HTERT RPE-1 (cell line): ENCODE results near the gene ZBTB45.
"Not testable (repeated sequence)": the region's sequence is repeated elsewhere in the genome, so short reads cannot be mapped to it uniquely, and the experiment has no call there.

Source experiments
- in situ Hi-C: fragments of 300-500 bp; cut with MboI; formaldehyde crosslinking; loops from 4 replicates; pipeline ENCODE4 v1.14.3; 2020; ENCODE audit warnings: low sequenced_read_pairs

Gene ZBTB45

DNA sequence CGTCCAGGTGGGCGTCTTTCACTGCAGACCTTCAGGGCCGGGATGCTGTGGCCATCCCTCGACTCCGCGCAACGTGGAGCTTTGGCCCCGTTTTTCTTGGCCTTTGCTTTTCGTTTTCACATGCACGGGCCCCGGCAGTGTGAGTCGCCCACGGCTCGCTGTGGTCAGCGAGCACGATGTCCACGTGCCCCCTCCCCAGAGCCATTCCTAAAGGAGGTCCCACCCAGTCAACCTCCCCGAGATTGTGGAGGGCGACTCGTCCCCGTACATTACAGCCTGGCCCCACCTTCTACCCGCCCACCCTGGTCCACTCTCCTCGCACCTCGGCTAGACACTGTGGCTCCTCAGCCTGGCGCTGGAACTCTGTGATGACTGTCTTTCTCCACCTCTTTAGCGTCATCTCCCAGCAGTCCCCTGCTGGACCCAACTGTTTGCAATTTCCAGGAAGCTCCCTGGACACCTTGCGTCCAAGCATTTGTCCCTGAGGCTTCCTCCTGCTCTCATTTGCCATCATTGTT, 43.1 kb downstream of the ZBTB45 start:
- in situ Hi-C loops: no loop called here

- in situ Hi-C loops: no loop called here
Observed at GRCh38 chr19:58475714-58476497, 43.7 kb downstream of the ZBTB45 start, which contains the start of gene ZNF446. TSS of gene ZNF446 (plus strand) at chr19:58476352. CDS start at chr19:58477219, 867 bp downstream.

GRCh38 chr19:58474997-58475713, 44.5 kb downstream of the ZBTB45 start:
- in situ Hi-C loops: no loop called here

- in situ Hi-C loops: no loop called here
Observed at GRCh38 chr19:58474291-58474996, 45.2 kb downstream of the ZBTB45 start.

GRCh38 chr19:58473775-58474174, 45.8 kb downstream of the ZBTB45 start:
- in situ Hi-C loops: no loop called here

DNA sequence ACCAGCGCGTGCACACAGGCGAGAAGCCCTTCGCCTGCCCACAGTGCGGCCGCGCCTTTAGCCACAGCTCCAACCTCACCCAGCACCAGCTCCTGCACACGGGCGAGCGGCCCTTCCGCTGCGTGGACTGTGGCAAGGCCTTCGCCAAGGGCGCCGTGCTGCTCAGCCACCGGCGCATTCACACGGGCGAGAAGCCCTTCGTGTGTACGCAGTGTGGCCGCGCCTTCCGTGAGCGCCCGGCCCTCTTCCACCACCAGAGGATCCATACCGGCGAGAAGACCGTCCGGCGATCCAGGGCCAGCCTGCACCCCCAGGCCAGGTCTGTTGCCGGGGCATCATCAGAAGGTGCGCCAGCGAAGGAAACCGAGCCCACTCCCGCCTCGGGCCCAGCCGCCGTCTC, 47.9 kb downstream of the ZBTB45 start:
- in situ Hi-C loops: no loop called here

GRCh38 chr19:58470837-58471543, 48.6 kb downstream of the ZBTB45 start:
- in situ Hi-C loops: not testable (repeated sequence)

GRCh38 chr19:58469241-58470013, 50.2 kb downstream of the ZBTB45 start:
- in situ Hi-C loops: no loop called here

DNA sequence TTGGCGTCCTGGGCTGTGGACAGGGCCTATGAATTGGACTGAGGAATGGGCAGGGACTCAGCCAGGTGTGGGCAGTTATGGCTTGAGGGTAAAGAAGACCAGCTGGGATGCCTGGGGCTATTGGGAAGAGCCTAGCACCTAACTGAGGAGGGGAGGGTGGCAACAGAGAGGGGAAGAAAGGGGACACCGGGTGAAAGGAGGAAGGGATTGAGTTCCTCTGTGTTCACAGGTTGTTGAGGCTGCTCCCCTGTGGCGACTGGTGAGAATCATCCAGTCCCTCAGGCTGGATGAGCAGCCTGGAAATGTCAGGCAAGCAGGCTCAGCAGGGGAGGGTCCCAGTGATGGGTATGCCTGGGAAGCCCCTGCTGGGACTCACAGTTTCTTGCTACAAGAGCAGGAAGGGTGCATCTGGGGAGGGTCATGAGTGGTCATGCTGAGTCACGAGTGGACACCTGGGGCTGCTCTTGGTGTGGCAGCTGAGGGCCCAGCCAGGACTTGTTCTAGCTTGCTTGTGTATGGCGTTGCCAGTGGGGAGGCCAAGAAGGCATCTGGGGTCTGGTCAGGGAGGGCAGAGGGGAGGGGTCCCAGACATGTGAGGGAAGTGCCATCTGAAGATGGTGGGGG, 51.3 kb downstream of the ZBTB45 start:
- in situ Hi-C loops: no loop called here

DNA sequence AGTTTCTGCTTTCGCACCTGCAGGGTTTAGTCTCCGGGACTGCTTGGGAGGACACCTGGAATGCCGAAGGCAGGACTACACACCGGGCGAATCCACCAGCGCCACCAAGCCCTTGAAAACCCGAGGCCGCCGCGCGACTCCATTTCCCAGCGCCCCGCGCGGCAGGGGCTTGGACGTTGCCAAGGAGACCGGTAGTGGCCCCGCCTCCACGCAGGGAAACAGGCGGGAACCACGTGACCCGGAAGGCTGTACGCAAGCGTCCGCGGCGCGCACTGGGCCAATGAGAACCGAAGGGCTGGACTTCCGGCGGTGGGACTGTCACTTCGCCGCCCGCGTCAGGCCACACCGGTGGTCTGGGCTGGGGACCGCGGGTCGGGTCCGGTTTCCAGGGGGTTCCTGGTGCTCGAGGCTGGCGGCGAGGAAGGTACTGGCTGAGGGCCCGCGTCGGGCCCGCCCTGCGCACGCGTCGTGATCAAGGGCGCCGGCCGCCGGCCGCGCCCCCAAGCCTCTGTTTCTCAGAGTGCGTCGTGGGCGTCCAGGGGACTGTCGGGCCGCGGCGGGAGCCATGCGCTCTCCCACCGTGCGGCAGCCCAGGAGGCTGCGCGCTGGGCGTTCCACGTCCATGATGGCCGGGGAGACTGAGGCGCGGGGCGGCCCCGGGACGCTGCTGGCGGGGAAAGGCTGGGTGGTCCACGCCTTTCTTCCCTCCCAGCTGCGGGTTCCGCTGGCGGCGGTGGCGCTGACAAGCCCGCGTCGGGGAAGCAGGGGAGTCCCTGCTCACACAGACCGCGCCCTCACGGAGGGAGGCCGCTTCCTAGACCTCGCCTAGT, 52.6 kb downstream of the ZBTB45 start, which contains the start of gene ZNF324:
Gene ZNF324, plus strand, starts transcription at position 321 of the 830 bp plus-strand sequence. CDS start 2,106 bp downstream, outside the sequence.
- in situ Hi-C loops: no loop called here

GRCh38 chr19:58466089-58466759, 53.4 kb downstream of the ZBTB45 start:
- in situ Hi-C loops: no loop called here
